ENCODE measurements around the gene PSMG1.

Gene PSMG1

DNA sequence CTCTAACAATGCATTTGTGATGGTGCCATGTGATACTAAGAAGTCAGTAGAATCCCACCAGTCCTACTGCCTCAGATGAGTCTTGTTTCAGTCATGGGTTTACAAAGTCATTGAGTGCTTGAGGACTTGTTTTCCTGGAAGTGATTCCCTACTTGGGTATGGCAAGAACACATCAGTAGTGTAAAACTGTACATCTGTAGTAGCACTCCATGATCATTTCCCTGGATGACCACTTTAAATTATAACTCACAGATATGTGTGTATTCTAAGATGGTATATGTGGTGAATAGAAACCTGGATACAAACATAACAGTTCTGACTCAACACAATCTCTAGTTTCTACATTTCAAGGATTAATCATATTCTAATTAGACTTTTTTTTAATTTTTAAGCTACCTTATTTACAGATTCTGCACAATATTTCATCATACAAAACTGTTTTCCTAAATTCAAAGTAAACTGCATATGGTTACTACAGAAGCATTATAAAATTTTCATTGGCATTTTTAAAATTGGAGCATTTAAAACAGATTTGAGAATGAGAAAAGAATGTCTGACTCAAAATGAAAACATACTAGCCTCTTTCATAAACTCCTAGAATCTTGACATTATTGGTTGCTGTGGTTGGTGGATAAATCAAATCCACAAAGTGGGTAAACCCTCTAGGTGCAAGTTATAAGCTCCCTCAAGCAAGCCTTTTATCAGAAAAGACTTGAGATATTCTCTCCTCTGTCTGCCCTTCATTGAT lies 6.8 kb upstream of the PSMG1 start:
- no peak for DNase-seq (ENCODE audit: low spot score)
- TF ChIP-seq CTCF (IDR thresholded peaks at IDR 0.05; ENCODE audit: extremely low read depth, insufficient read depth, missing control alignments) = no peak
- in situ Hi-C loops (cut with MboI; ENCODE audit: low pct_unique_long_range_greater_than_20kb, low sequenced_read_pairs, unreplicated experiment) = loop anchor here (25.0 kb wide), 1 partner anchor 197 kb away; a partner anchor contains a TSS

DNA sequence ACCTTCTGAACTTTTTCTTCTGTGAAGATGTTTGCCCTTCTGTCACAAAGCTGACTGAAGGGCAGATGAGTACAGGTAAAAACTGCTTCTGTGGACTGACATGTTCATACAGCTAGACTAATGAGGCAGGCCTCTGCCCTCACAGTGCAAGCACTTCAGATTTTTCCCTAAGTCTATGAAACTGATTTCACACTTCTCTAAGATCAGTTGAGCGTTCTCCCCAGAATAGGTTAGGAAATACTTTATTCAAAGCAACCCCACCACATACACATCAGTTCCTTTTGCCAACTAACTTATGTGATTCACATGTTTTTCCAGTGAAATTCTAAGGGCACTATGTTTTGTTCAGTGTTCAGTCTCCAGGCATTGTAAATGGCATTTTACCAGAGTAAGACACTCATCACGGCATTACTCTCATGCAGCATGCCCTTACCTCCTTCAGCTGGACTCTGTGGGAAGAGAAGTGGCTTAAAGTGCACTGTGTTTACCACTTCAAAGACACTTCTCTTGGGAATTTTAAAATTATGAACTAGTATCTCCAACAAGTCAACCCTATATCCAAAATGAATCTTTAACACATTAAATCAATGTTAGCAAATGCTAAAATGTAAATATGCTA lies 5.4 kb upstream of the PSMG1 start:
- TF ChIP-seq CTCF (IDR thresholded peaks at IDR 0.05; ENCODE audit: extremely low read depth, insufficient read depth, missing control alignments) = no peak
- in situ Hi-C loops (cut with MboI; ENCODE audit: low pct_unique_long_range_greater_than_20kb, low sequenced_read_pairs, unreplicated experiment) = loop anchor here (25.0 kb wide), 1 partner anchor 199 kb away; a partner anchor contains a TSS
- DNase-seq (ENCODE audit: low spot score) = no peak

GRCh38 chr21:39187141-39187540 lies 3.9 kb upstream of the PSMG1 start:
- no peak for DNase-seq (ENCODE audit: low spot score)
- no peak for TF ChIP-seq CTCF (IDR thresholded peaks at IDR 0.05; ENCODE audit: extremely low read depth, insufficient read depth, missing control alignments)
- in situ Hi-C loops (cut with MboI; ENCODE audit: low pct_unique_long_range_greater_than_20kb, low sequenced_read_pairs, unreplicated experiment) = loop anchor here (25.0 kb wide), 1 partner anchor 200 kb away; a partner anchor contains a TSS

DNA sequence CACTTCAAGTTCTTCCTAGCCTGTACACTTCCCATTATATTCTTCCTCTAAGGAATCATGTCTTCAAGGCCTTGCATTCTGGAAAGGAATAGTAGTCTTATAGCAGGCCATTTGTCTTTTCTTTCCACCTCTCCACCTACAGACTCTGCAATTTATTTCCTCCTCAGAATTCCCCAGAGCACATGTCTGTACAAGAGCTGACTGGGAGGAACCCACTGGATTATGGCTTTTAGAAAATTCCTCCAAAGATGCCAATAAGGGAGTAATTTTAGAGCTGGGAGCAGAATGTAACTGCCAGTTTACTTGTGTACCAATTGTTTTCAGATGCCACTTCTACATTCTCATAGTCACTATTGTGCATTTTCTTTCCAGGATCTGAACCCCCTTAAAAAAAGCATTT lies 3.4 kb upstream of the PSMG1 start:
- no peak for TF ChIP-seq CTCF (IDR thresholded peaks at IDR 0.05; ENCODE audit: extremely low read depth, insufficient read depth, missing control alignments)
- in situ Hi-C loops (cut with MboI; ENCODE audit: low pct_unique_long_range_greater_than_20kb, low sequenced_read_pairs, unreplicated experiment) = loop anchor here (25.0 kb wide), 1 partner anchor 201 kb away; a partner anchor contains a TSS
- DNase-seq (ENCODE audit: low spot score) = no peak

- no peak for DNase-seq (ENCODE audit: low spot score)
- in situ Hi-C loops (cut with MboI; ENCODE audit: low pct_unique_long_range_greater_than_20kb, low sequenced_read_pairs, unreplicated experiment) = loop anchor here (25.0 kb wide), 1 partner anchor 202 kb away; a partner anchor contains a TSS
- no peak for TF ChIP-seq CTCF (IDR thresholded peaks at IDR 0.05; ENCODE audit: extremely low read depth, insufficient read depth, missing control alignments)
Observed at GRCh38 chr21:39185157-39185556, 1.9 kb upstream of the PSMG1 start.

DNA sequence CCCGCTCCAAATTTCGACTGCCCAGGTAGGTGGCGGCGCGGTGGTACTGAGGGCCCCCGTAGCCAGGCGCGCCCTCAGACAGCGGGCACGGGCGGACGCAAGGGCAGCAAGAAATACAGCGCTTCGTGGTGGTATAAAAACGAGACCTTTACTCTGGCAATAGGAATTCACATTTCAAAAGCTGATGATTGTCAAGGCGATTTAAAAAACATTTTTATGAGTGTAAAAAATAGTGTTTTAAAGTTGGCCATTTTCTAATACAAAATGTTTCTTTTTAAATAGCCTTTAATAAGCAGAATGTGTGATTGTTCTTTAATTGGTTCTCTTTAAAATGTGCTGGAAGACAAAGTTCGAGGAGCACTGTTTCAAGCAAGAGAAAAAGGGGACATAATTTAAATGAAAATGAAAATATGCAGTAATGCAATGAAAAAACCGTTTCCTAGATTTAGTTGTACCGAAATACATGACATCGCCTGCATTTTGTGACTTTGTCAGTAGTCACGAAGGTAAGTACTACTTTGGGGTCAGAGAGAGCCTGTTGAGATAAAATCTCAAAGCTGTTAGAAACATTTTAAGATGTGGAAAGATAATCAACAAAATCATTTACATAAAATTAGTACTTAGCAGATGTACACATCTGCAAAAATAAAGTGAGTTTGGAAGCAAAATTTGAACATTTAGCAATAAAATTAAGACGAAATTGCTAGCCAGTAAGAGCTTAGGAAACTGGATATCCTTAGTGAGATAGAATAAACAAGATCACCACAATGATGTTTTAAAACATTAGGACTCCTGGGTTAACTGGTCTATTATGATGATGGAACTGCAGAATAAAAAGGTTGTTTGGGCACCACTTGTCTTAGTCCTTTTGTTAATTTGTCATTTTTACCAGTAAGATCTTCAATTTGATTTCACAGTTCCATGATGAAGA lies 1.1 kb upstream of the PSMG1 start:
- TF ChIP-seq CTCF (IDR thresholded peaks at IDR 0.05; ENCODE audit: extremely low read depth, insufficient read depth, missing control alignments) = no peak
- DNase-seq (ENCODE audit: low spot score) = no peak
- in situ Hi-C loops (cut with MboI; ENCODE audit: low pct_unique_long_range_greater_than_20kb, low sequenced_read_pairs, unreplicated experiment) = loop anchor here (25.0 kb wide), 1 partner anchor 203 kb away; a partner anchor contains a TSS

All from GM13977 (cell line).